ENCODE results near the gene GATAD2A. TPM values are rescaled to one million over a fixed set of nuclear protein-coding genes. Genes with fewer than 3 reads are reported as not detected.

Gene GATAD2A
- total and polyA plus RNA-seq, 2 of the 13 experiments (the other 11 are each of a cell fraction or from before 2014, with no cell fraction given) = 16.8 to 28.6 TPM

GRCh38 chr19:19538061-19538784 is 132.7 kb downstream of the GATAD2A start, which contains the start of gene CILP2:
CILP2 (plus strand) TSS chr19:19538265; CDS start chr19:19538350, 85 bp downstream.
- Histone ChIP-seq H3K9ac (ENCODE audit: insufficient read depth, low read depth, low read length) (peak within 1 kb of the TSS; percentile 15; the same call in 1 of the 2 replicates), H3K27me3 (ENCODE audit: control insufficient read depth in 1 of 2, insufficient read depth in 2 of 2, low read length in 2 of 2) (peaks cover 0 to 9% of the 10 kb centered on the region in 2 experiments; a peak in 1 of 5 replicates), H4K20me1 (ENCODE audit: insufficient read depth, low read length) (no peaks in the 10 kb centered on the region), H3K79me2 (ENCODE audit: insufficient read depth, low read length) (no peaks in the 10 kb centered on the region), H3K36me3 (replicated peaks in 1 of 2; ENCODE audit: control insufficient read depth in 1 of 2, insufficient read depth in 2 of 2, low read length in 2 of 2) (no peaks in the 10 kb centered on the region), H3K4me1 (ENCODE audit: insufficient read depth, low read length) (0 out of 2 replicates have a peak, but pooled peaks cover 5% of the 10 kb centered on the region), H3K4me3 (replicated peaks in 1 of 3; ENCODE audit: insufficient read depth in 1 of 3, low read depth in 2 of 3, low read length in 3 of 3) (peak within 1 kb of the TSS; percentile 6 to 61 (median 16); a peak in 3 of 6 replicates), H2AFZ (ENCODE audit: low read length) (no peak within 1 kb of the TSS), H3K4me2 (ENCODE audit: low read depth, low read length) (peak within 1 kb of the TSS; percentile 50), H3K27ac (ENCODE audit: extremely low read length, insufficient read depth, low read length) (no peak within 1 kb of the TSS), H3K9me3 (ENCODE audit: low read length) (no peaks in the 10 kb centered on the region)
- DNase-seq (ENCODE audit: low spot score) (no peak), FAIRE-seq (no peak), ATAC-seq (peak; percentile 28)
- 42% methylated on average over 15 of the region's 56 CpGs for WGBS (ENCODE audit: low lambda C conversion rate)
- in situ Hi-C loops (cut with HindIII; ENCODE audit: extremely low pct_ligation_motif_present, low pct_unique_long_range_greater_than_20kb) (loop anchor here (5.0 to 25.0 kb wide), 2 partner anchors 104 to 424 kb away; partner anchors contain the start of gene GMIP), intact Hi-C loops (cut with micrococcal nuclease; ENCODE audit: unreplicated experiment) (no loop called here)
- POLR2A ChIA-PET = no interaction called here
- BruUV-seq (replicated peaks) = no TSS peak
- CTCF ChIA-PET (ENCODE audit: low intra/inter-chr PET ratio, low total read pairs) = no interaction called here
- no peak for TF ChIP-seq ZNF367 (CRISPR knock-in tag; IDR thresholded peaks at IDR 0.05; ENCODE audit: borderline replicate concordance)
- no peak for TF ChIP-seq THYN1 (CRISPR knock-in tag; IDR thresholded peaks at IDR 0.05; ENCODE audit: borderline replicate concordance, low read depth)
- peak; percentile 21; the same call in 1 of the 2 replicates for TF ChIP-seq KDM5B (CRISPR knock-in tag; IDR thresholded peaks at IDR 0.05; ENCODE audit: borderline replicate concordance)
- 0 out of 2 replicates have a peak, but pooled peaks have one; percentile 6 for TF ChIP-seq CTCF (CRISPR knock-in tag; IDR thresholded peaks at IDR 0.05)
- no peak for TF ChIP-seq HNRNPL (IDR thresholded peaks at IDR 0.05; ENCODE audit: low read depth, low read length)
- no peak for TF ChIP-seq REL (CRISPR knock-in tag; conservative IDR thresholded peaks at IDR 0.05)
- TF ChIP-seq RXRB (CRISPR knock-in tag; IDR thresholded peaks at IDR 0.05; ENCODE audit: borderline replicate concordance) = no peak
- TF ChIP-seq ZKSCAN5 (CRISPR knock-in tag; IDR thresholded peaks at IDR 0.05) = no peak
- TF ChIP-seq BCL6 (CRISPR knock-in tag; IDR thresholded peaks at IDR 0.05) = no peak
- TF ChIP-seq MTA3 (CRISPR knock-in tag; IDR thresholded peaks at IDR 0.05) = no peak
- TF ChIP-seq HBP1 (CRISPR knock-in tag; IDR thresholded peaks at IDR 0.05; ENCODE audit: low read depth) = no peak
- TF ChIP-seq ZNF224 (CRISPR knock-in tag; IDR thresholded peaks at IDR 0.05) = 0 out of 2 replicates have a peak, but pooled peaks have one; percentile 27
- no peak for TF ChIP-seq U2AF2 (IDR thresholded peaks at IDR 0.05; ENCODE audit: low read depth, low read length)
- TF ChIP-seq ZNF570 (CRISPR knock-in tag; IDR thresholded peaks at IDR 0.05; ENCODE audit: borderline replicate concordance) = no peak
- no peak for TF ChIP-seq ZNF34 (CRISPR knock-in tag; IDR thresholded peaks at IDR 0.05; ENCODE audit: borderline replicate concordance)
- TF ChIP-seq PRDM10 (CRISPR knock-in tag; IDR thresholded peaks at IDR 0.05; ENCODE audit: low read depth) = no peak
- no peak for TF ChIP-seq ZNF598 (CRISPR knock-in tag; IDR thresholded peaks at IDR 0.05; ENCODE audit: borderline replicate concordance)
